Measurements from ENCODE around the gene SDK2.

Gene SDK2

DNA sequence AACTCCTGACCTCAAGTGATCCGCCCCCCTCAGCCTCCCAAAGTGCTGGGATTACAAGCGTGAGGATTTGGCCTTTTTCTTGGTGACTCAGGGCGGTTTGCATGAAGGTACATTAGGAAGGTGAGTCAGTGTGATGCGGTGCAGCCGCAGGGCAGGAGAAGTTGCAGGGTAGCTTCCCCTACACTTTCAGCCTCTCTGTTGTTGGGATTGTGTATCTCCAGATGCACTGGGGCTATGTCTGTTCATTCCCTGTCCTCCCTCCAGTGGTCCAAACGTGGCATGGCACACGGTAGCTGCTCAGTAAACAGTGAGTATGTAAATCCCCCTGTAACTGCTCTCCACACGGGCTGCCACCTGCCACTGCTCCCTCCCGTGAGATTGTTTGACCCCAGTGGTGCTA lies 223.3 kb downstream of the SDK2 start:
- no peak for DNase-seq (ENCODE audit: low read depth)

DNA sequence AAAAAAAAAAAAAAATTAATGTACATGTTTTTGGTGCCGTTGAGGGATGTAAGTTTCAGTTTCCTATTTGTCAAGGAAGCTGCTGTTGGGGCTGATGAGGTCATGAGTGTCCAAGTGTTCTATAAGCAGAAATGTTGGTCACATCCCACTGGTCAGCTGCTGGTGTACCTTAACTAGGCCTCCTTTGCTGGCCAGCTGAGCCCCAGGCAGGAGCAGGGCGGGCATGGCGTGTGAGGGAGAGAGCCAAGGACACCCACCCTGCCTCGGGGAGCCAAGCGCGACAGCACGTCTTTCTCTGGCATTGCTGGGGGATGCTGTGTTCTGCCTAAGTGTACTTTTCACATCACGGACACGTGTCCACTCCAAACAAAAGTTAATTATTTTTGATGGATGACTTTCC lies 224.4 kb downstream of the SDK2 start:
- no peak for DNase-seq (ENCODE audit: low read depth)

DNA sequence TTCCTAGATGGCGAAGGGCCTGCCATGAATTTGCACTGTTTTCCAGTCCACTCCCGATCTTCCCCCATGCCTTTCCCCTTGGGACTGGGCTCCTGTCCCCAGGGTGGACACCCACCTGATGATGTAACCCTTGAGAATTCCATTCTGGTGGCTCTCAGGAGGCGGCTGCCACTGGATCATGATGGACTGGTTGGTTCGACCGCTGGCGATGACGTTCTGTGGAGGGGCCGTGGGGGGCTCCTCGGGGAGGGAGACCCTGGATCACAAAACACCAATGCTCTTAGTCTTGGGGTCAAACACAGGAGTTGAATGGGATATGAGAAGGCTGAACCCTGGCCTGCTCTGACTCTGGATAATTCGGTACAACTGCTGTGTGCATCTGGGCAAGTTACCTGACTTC lies 225.2 kb downstream of the SDK2 start:
- no peak for DNase-seq (ENCODE audit: low read depth)

DNA sequence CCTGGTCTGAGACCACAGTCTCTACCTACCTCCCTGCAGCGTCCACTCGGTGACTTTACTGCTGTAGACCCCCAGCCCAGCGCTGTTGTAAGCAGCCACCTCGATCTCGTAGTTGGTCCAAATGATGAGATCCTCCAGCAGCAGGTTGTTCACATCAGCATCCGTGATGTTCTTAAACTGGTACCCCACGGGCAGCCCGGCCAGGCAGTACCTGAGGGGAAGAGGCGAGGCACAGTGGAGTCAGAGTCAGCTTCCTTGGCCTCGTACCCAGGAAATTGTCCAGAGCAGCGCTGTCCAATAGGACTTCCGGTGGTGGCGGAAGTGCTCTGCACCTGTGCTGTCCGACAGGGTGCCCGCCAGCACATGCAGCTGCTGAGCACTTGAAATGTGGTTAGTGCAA lies 228.5 kb downstream of the SDK2 start:
- DNase-seq (ENCODE audit: low read depth) = no peak

DNA sequence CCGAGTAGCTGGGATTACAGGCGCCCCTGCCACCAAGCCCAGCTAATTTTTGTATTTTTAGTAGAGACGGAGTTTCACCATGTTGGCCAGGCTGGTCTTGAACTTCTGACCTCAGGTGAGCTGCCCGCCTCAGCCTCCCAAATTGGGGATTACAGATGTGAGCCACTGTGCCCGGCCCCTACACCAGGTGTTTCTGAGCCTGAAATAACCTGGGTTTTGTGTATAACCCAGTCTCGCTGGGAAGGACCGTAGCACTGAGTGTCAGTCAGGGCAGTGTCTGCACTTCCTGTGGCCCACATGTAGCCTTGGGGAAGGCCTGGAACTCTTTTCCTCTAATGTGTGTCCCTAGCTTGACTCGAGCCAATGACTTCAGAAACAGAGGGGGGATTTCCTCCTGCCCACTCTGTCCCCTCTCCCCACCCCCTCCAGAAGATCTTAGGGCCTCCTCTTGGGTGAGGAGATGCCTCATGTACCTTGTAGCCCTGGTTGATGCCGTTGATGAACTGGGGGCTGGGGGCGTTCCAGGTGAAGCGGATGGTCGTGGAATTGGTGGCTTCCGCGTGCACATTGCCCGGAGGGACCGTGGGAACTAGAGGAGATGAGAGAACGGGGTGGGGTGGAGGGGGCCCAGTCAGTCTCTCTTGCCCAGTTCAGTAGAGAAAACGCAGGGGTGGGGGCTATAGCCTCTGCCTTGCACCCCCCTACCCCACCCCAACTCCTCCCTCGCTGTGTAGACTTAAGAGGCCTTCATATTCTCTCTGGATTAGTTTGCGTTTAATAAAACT lies 229.9 kb downstream of the SDK2 start:
- DNase-seq (ENCODE audit: low read depth) = no peak

DNA sequence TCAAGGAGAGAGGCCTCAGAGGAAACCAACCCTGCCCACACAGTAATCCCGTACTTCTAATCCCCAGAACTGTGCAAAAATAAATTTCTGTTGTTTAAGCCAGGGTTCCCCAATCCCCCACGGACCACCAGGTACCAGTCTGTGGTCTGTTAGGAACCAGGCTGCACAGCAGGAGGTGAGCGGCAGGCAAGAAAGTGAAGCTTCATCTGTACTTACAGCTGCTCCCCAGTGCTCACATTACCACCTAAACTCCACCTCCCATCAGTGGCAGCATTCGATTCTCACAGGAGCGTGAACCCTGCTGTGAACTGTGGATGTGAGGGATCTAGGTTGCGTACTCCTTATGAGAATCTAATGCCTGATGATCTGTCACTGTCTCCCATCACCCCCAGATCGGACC lies 231.3 kb downstream of the SDK2 start:
- no peak for DNase-seq (ENCODE audit: low read depth)

DNA sequence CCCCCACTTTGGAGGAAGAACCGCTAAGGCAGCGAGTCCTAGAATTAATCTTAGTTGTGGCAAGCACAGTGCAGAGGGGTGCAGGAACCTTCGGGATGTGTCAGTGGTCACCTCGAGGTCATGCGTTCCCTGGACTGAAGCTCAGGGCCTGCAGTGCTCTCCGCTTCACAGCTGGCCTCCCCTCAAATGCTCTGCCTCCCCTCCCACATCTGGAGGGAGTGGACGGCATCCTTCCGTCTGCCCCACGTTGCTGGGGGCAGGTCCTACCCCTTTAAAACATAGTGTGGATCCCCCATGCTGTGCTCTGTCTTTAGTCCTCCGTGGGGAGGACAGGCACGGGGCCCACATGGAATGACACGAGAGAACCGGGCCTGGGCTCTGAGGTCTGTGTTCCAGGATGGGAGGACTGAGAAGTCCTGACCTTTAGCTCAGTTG lies 232.9 kb downstream of the SDK2 start:
- no peak for DNase-seq (ENCODE audit: low read depth)

DNA sequence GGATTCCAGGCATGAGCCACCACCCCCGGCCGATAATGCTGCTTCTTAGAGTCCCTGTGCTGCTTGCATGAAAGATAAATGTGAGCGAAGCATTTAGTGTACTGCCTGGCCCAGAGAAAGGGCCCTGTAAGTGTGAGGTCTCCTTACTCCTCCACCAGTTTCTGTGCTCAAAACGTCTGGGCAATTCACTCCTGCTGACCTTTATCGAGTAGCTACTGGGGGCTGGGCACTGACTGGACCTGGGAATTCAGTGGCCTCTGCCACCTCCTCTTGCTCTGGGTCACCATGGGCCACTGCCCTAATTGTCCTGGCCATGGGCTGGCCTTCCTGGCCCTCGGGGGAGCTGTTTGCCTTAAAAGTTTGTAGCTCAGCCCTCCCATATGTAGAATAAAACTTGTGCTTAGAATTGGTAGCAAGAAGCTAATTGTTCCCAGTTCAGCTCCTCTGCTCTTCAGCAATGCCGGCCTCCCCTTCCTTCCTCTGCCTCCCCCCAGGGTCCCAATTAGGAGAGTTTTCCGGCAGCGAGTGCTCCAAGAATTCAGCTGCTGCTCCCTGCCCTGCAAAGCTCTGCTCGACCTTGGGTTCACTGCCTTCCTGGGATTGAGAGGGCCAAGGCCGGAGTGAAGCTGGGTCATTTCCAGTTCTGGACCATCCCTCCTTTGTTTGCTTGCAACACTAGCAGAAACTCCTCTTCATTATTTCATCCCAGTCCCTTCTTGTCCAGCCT lies 233.5 kb downstream of the SDK2 start:
- DNase-seq (ENCODE audit: low read depth) = no peak

DNA sequence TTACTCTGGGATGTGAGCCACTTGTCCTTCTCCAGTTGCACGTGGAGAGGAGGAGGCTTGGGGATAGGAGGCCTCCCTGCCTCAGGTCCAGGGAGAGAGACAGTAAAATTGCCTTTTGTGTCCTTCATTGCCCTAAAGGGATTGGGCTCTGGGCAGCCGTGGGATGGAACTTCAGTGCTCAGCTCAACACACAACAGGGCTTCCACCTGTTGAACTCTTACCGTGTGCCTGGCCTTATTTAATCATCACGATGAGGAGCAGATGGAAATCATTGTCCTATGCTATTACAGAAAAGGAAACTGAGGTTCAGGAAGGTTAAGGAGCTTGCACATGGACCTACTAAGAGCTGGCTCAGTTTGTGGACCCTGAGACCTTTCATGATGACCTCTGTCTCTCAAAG lies 240.0 kb downstream of the SDK2 start:
- DNase-seq (ENCODE audit: low read depth) = no peak

DNA sequence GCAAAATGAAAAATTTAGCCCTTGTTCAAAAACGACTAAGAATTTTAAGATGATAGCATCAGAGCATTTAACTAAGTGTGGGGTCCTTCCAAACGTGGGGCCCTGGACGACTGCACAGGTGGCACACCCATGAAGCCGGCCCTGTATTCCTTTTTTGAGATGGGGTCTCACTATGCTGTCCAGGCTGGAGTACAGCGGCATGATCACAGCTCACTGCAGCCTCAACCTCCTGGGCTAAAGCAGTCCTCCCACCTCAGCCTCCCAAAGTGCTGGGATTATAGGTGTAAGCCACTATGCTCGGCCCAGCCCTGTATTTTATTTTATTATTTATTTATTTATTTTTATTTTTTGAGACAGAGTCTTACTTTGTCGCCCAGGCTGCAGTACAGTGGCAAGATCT lies 241.8 kb downstream of the SDK2 start:
- DNase-seq (ENCODE audit: low read depth) = no peak

DNA sequence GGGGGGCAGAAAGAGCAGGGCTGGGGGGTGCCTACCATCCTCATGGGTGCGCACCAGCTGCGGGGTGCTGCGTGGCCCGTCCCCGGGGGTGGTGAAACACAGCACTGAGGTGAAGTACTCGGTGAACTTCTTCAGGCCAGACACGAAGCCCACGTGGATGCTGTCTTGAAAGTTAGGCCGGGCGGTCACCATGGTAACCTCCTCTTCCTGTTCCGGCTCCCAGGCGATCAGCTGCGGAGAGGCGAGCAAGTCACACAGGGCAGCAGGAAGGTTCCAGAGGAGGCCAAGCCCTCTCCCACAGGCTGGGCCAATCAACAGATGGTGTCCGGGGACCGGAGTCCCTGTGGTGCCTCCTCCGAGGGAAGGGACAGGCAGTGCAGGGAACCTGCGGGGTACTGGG lies 242.3 kb downstream of the SDK2 start:
- no peak for DNase-seq (ENCODE audit: low read depth)

DNA sequence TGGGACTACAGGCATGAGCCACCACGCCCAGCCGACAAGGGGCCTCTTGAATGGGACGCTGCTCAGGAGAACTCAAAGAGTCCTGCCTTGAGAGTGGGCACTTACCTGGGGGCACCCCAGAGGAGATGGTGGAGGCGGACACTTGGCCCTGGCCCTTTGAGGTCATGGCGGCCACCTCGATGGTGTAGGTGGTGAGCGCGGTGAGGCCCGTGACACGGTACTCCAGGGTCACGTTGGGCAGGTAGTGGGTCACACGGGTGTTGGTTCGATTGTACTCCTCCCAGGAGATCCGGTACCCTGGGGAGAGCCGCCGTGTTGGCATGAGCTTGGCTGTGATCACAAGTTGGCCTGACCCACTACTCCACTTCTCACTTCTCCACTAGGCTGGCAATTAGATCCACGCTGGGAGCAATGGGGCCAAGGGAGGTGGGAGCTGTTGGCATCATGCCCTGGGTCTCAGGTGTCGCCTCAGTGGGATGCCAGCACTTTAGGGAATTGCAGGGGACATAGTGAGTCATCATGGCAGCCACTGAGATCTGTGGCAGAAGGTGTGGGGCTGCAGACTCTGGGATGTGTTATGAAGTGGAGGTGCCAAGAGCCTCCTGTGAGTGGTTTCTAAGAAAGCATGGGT lies 243.2 kb downstream of the SDK2 start:
- no peak for DNase-seq (ENCODE audit: low read depth)

DNA sequence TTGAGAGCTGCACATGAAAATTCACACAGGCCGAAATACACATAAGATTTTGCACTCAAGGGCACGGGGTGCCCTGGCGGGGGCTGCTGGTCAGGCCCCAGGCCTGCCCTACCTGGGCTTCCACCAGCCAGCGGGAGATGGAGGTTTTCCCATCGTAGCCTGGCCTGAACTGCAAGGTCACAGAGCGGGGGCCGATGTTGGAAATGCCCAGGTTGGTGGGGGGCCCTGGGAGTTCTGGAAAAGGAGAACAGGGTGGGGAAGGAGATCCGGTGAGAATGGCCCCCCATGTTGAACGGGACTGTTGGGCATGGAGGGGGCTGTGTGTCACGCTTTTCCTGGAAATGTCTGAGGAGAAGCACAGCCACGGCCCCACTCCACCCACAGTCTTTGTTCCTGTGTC lies 245.2 kb downstream of the SDK2 start:
- DNase-seq (ENCODE audit: low read depth) = no peak

DNA sequence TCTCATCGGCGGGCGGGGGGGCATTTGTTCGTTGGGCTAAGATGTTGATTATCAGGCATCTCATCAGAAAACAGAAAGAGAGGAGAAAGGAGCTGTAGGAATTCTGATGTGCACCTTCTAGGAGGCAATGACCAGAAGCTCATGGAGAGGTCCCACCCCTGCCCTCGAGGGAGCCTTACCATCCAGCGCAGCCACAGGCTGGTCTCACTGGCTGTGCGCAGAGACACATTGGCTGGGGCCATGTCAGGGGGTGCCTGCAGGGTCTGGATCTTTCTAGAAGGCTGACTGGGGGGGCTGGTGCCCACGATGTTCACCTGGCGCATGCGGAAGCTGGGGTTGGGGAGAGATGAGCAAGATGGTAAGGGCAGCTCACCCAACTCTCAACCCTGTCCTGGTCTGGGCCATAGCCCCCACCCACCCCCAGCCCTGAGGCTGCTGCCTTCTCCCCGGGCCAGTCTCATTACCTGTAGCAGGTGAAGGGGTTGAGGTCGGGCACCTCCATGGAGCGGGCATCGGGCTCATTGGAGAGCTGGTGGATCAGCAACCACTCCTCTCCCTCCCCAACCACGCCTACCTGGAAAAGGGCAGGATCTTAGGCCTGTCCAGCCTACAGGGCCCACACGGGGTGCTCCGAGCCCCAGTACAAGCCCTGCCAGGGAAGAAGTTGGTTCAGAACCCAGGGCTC lies 246.2 kb downstream of the SDK2 start:
- DNase-seq (ENCODE audit: low read depth) = no peak

DNA sequence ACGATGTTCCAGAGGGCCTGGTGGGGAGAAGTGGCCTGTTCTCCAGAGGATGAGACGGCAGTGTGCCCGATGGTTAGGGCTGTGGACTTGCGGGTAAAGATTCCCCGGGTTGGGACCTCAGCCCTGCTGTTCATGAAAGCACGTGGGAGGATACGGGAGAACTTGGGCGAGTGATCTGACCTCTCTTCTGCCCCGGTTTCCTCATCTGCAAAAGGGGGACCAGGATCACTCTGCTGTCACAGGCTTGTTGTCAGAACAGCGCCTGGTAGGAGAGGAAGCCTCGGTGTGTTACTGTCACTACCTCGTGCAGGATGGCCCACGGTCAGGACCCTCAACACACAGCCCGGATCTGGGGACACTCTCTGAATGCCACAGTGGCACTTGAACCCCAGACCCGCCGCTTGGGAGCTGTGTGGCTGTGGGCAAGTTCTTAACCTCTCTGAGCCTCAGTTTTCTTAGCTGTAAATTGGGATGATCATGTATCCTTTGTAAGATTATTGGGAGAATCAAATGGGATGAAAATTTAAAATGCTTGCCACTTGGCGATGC lies 246.9 kb downstream of the SDK2 start:
- DNase-seq (ENCODE audit: low read depth) = no peak

DNA sequence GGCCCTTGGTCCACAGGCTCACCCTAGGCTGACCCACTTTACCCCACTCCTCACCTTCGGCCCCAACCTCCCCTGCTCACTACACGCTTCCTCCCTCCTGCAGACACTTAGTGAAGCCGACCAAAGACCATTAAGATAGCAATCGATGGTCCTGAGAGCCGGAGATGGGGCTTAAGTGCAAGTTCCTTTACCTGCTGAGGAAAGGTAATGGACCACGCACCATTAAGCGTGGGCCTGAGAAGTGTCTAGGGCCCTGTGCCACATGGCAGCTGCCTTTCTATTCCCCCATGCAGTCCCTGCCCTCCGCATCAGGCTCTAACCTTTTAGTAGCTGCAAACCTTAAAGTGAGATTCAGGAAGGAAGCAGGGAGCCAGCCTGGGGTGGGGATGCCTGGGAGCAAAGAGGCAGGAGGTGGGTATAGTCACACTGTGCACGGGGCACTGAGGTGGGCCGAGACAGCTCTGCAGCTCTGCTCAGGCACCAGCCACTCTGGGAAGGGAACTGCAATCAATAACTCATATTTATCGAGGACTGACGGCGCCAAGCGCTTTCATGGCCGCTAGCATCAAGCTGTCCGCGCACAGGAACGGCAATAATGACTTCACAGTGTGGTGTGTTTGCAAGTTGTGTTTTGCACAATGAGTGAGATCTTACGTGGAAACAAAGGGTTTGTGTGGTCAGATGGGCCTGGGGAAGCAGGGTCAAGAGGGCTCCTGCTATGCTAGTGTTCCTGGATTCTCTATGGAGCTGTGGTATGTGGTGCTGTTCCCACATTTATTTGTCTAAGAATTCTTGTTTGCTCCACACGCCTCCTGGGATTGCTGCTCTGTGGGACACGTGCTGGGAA lies 247.6 kb downstream of the SDK2 start:
- no peak for DNase-seq (ENCODE audit: low read depth)

DNA sequence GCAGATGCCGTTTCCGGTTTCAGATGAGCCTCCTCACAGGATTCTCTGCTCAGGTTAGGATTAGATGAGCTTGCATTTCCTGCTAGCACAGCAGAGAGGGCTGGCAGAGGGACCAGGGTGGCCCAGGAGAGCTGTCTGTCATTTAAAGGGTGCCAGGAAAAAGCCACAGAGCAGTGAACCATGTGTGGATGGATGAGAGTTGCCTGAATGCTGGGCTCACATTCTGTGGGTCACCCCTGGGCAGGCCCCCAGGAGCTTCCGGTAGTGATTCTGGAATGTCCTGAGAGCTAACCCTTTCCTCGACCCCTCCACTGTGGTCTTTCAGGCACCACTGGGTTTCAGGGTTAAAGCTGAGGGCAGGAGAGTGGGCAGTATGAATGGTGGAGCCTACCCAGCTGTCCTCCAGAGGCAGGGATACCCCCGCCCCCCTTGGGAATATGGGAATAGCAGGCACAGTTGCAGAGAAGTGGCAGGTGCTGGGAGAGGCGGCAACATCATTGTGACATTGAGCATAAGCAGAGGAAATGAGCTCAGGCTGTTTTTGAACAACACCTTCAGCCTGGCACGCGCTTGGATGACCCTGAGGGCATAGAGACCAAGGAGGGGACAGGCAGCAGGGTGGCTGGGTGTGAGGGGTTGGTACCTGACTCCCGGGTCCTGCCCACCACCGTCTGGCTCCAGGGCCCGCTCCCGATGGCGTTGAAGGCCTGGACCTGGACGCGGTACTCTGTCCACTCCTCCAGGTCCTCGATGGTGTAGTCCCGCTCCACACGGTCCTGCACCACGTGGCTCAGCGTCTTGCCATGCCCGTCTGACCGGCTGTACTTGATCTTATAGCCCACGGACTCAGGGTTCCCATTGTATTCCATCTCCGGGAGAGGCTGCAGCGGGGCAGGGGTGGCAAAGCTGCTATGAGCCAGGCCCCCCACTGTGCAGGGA lies 249.5 kb downstream of the SDK2 start:
- no peak for DNase-seq (ENCODE audit: low read depth)

DNA sequence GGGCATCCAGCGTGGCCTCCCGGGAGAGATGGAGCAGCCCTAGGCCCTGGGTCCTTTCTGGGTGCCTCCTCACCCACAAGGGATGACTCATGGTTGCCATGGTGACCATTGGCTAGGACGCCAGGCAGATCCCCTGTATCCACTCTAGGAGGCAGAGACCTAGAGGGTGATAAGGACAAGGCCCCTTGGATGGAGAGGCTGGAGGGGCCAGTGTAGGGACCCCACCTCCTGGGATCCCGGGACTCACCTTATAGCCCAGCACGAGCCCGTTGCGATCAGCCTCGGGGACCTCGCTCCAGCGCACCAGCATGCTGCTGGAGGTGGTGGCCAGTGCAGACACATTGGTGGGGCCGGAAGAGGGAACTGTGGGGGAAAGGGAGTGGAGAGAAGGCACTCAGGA lies 250.3 kb downstream of the SDK2 start:
- DNase-seq (ENCODE audit: low read depth) = no peak

DNA sequence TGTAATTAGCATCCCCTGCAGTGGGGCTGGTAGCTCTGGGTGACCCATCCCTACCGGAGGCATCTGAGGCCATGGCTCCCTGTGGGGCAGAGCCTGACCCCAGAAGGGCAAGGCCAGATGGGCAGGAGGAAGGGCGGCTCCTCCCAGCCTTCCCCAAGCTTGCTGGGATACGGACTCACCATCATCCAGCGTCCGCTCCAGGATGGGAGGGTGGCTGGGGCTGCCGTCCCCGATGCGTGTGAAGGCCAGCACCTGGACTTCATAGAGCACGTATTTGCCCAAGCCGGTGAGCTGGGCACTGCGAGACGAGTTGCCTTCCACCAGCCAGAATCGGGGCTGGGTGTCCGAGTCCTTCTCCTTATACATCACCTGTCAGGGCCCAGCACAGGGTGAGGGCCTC lies 250.9 kb downstream of the SDK2 start:
- DNase-seq (ENCODE audit: low read depth) = no peak
